C4-2B (cell line): ENCODE measurements around the gene ZFP36L2.

ENCODE experiments used
- ZFX ChIP-seq: fragments of 450-650 bp; IDR thresholded peaks from 2 replicates; pipeline ENCODE4 v1.6.1; 2017
- TF ChIP-seq, protein P1 (sequence below): fragments of 450-650 bp; conservative IDR thresholded peaks from 2 replicates; pipeline ENCODE4 v1.5.1; 2017; ENCODE audit warnings: mild to moderate bottlenecking

DNA sequence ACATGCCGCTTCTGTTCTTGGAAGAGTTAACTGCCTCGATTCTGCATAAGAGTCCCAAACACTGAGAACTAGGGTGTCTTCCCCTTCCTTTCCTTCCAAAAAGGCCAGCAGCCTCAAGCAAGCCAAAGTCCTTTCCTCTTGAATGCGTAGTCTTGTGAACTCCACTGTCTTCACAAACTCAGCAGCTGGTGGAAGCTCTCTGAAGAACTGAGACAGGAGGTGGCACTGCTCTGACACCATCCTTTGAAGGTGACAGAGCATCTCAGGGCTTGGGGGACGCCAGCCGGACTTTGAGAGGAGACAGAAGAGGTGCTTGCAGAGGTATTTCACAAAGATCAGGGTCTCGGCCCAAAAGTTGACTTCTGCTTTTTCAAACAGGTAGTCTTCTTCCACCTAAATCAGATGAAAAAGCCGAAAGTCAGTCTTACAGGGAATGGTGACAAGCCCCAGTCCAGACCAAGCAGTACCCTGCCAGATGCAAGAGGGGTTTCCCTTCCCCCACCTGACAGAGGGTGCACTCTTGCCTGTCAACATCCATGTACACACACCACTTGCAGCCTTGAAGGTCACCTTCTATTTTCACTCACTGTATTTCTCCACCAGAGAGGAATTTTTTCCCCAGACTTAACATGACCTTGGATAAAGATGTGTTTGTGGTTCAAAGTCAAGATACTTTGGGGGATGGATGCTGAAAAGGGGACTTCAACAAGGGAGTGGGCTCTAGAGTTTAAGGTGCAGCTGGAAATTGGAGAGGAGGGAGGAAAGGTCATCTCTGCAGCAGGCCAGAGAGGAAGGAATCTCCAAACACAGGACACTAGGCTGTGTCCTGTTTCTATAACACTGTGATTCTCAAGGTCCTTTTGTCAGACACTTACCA lies 4.8 kb upstream of the ZFP36L2 start:
- TF ChIP-seq, protein P1, sequence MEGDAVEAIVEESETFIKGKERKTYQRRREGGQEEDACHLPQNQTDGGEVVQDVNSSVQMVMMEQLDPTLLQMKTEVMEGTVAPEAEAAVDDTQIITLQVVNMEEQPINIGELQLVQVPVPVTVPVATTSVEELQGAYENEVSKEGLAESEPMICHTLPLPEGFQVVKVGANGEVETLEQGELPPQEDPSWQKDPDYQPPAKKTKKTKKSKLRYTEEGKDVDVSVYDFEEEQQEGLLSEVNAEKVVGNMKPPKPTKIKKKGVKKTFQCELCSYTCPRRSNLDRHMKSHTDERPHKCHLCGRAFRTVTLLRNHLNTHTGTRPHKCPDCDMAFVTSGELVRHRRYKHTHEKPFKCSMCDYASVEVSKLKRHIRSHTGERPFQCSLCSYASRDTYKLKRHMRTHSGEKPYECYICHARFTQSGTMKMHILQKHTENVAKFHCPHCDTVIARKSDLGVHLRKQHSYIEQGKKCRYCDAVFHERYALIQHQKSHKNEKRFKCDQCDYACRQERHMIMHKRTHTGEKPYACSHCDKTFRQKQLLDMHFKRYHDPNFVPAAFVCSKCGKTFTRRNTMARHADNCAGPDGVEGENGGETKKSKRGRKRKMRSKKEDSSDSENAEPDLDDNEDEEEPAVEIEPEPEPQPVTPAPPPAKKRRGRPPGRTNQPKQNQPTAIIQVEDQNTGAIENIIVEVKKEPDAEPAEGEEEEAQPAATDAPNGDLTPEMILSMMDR: no peak
- TF ChIP-seq ZFX: no peak
